HG02763 (cell line): Measurements from ENCODE around the gene ZNF423.

Source experiments
- ATAC-seq: cut with Tn5 transposase; IDR thresholded peaks from one replicate; pipeline ENCODE4 v1.9.1; 2021; ENCODE audit warnings: mild to moderate bottlenecking, moderate library complexity; ENCODE audit not compliant: unreplicated experiment

ZNF423 gene

GRCh38 chr16:49502136-49502881 is 353.6 kb downstream of the ZNF423 start:
- ATAC-seq: no peak

GRCh38 chr16:49499869-49500610 is 355.9 kb downstream of the ZNF423 start:
- no peak for ATAC-seq

GRCh38 chr16:49499414-49499785 is 356.5 kb downstream of the ZNF423 start:
- no peak for ATAC-seq

GRCh38 chr16:49498666-49499413 is 357.1 kb downstream of the ZNF423 start:
- ATAC-seq: no peak

GRCh38 chr16:49498264-49498663 is 357.6 kb downstream of the ZNF423 start:
- no peak for ATAC-seq

GRCh38 chr16:49497466-49497865 is 358.4 kb downstream of the ZNF423 start:
- ATAC-seq: no peak

- no peak for ATAC-seq
Measured at GRCh38 chr16:49496656-49497055, 359.3 kb downstream of the ZNF423 start.

- ATAC-seq: no peak
Measured at GRCh38 chr16:49495596-49496355, 360.1 kb downstream of the ZNF423 start.

GRCh38 chr16:49494891-49495566 is 360.9 kb downstream of the ZNF423 start:
- ATAC-seq: no peak

GRCh38 chr16:49494474-49494873 is 361.4 kb downstream of the ZNF423 start:
- no peak for ATAC-seq

GRCh38 chr16:49493836-49494235 is 362.1 kb downstream of the ZNF423 start:
- ATAC-seq: no peak

GRCh38 chr16:49492896-49493626 is 362.9 kb downstream of the ZNF423 start:
- no peak for ATAC-seq

- ATAC-seq: no peak
Measured at GRCh38 chr16:49491771-49492761, 363.8 kb downstream of the ZNF423 start.

- no peak for ATAC-seq
Measured at GRCh38 chr16:49491106-49491670, 364.7 kb downstream of the ZNF423 start.

- no peak for ATAC-seq
Measured at GRCh38 chr16:49490321-49490705, 365.6 kb downstream of the ZNF423 start.

- ATAC-seq: no peak
Measured at GRCh38 chr16:49489686-49490320, 366.1 kb downstream of the ZNF423 start.

- no peak for ATAC-seq
Measured at GRCh38 chr16:49488740-49489525, 367.0 kb downstream of the ZNF423 start.
